UCSD-AML1 (cell line): ENCODE results near the gene CADM1.

Experiments used
- DNase-seq: peaks from one replicate; lab custom pipeline; 2025; ENCODE audit not compliant: unreplicated experiment; lab: John Stamatoyannopoulos, UW

The CADM1 gene

DNA sequence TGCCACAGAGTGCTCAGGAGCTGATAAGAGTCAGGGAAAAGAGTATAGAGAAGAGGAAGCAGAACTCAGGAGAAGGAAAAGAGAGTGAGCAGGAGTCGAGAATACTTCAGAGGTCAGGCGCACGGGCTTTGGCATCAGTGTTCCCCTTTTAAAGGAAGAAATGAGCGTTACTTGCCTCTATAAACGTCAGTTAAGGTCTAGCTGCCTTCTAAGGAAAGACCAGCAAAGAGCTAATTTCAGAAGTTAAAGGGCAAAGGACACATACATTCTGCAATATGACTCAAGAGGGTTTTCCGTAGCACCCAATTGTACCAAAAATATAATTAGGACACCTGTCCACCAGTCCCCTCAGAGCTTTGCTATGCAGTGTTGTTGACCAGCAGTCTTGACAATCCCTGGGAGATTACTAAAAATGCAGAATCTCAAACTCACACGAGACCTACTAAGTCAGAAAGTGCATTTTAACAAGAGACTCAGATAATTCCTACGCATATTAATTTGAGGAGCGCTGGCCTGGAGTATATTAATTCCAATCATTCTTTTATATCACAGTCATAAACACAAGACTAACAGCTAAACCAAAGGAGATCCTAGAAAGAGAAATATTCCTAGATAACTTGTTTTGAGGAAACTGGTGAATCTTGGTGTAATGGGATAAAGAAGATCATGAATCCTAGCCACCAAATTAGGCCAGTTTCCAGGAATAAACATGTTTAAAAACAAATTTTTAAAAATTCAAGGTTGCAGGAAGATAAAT, 249.0 kb downstream of the CADM1 start:
- DNase-seq = no peak

DNA sequence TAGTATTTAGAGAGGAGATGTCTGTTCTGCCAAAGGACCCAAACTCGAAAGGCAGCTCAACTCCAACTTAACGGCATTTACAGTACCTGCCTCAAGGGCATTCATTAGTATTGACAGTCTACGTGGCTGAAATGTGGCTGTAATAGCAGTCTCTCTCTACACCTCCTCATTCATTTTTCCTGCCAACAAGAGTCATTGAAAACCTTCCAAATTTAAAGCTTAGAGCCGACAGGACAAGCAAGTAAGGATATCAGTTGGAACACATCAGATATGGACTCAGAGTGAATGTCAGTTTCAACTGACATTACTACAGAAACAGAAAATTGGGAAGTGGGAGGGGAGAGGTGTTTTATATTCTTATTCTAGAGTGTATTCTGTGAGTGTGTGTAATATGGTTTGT, 253.1 kb downstream of the CADM1 start:
- DNase-seq = no peak

DNA sequence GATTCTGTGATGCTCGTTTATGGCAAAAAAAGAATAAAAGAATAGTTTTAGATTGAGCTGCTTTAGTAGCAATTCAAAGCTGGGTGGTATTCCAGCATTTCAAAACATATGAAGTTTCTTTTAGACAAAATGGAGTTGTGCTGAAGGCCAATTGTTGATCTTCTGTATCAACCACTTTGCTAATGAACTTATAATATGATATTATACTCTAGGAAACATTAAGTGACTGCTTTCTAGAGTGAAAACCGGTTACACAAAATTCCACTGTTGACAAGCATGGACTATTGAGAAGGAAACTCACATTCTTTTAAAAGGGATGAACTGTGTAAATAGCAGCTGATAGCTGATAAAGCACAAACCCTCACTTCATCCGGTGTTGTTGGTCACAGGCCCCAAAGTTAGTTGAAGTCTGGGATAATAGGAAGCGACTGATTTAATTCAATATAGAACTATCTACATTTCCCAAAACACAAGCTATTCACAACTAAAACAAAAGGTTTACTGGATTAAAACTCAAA, 255.1 kb downstream of the CADM1 start:
- DNase-seq = no peak

GRCh38 chr11:115247953-115248352, 256.3 kb downstream of the CADM1 start:
- DNase-seq = no peak

- DNase-seq = no peak
Observed at GRCh38 chr11:115247361-115247760, 256.9 kb downstream of the CADM1 start.

GRCh38 chr11:115244758-115245157, 259.5 kb downstream of the CADM1 start:
- DNase-seq = no peak

- DNase-seq = no peak
Observed at GRCh38 chr11:115244296-115244695, 259.9 kb downstream of the CADM1 start.

DNA sequence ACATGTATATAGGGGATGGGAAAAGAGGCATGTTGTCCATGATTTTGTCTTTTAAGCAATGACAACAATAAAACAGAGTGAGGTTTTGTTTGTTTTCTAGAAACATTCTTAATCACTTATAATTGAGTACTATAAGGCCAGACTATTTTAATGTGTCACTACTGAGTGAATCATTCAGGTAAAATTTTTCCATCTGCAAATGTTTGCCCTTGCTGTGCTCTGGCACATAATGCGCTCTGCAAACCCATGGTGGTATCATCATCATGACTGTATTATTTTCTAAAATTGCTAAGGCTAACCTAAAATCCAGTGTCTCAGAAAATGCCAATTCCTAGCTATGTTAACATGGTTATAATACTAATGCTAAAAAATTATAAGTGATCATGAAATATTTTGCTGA, 261.2 kb downstream of the CADM1 start:
- no peak for DNase-seq

DNA sequence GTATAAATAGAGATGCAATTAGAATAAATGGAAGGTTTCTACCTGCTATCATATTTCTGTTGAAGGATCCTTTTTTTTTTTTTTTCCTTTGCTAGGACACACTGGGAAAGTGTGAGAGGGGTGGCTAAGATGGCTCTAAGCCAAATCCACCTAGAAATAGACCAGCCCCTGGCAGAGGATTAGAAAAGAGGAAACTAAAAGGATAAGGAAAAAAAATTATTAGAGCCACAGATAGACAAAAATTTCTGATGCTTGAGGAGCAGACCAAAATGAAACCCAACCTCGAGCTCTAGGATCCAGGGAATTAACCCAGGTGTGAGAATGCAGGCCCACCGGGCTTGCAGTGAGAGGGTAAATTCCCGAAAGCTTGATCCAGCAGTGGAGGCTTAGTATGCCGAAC, 262.3 kb downstream of the CADM1 start:
- DNase-seq = no peak

- DNase-seq = no peak
Observed at GRCh38 chr11:115238791-115239190, 265.4 kb downstream of the CADM1 start.

DNA sequence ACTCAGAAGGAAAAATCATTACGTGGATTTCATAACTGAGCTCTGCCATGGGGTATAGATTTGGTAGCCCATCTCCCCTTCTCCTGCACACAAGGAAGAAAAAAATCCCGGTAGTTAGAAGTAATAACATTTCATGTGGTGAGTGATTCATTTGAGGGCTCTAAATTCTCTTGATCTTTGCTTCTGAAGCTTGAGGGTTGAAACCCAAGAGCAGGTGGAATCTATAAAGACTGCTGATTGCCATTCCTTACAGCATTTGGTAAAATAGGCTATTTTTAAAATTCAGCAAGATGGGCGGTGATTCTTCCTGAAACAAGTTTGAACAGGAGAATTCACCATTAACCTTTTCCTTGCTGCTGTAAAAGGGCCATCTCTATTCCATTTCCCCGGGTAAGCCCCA, 266.1 kb downstream of the CADM1 start:
- DNase-seq = no peak

- no peak for DNase-seq
Observed at GRCh38 chr11:115237578-115237977, 266.6 kb downstream of the CADM1 start.

- no peak for DNase-seq
Observed at GRCh38 chr11:115234794-115235193, 269.4 kb downstream of the CADM1 start.

- DNase-seq = no peak
Observed at GRCh38 chr11:115226556-115226955, 277.7 kb downstream of the CADM1 start.

- no peak for DNase-seq
Observed at GRCh38 chr11:115224551-115224950, 279.7 kb downstream of the CADM1 start.

DNA sequence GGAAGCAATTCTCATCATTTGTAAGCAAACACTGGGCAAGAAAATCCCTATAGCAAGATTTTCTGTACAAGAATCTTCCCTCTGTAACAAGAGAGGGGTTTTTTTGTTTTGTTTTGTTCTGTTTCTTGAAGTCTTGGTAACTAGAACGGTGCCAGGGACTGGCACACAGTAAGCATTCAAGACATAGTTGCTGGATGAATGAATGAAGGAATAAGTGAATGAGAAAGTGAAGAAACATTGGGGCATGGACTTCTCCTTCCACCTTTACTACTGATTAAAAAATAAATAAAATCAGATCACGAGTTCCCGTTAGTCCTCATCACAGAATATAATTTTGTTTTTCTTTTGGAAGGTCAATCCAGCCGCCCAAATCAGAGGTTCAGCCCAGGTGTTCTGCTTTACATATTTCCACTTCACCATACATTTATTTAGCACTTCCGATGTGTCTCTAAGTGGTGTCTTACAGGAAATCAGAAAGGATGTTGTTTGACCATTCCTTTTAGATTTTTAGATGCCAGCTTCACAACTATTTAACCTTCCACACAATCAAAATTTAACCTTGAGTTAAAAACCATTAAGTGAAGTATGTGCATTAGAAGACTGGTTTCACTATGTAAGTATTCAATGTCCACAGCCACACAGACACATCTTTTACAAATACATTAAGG, 281.2 kb downstream of the CADM1 start:
- DNase-seq = no peak

DNA sequence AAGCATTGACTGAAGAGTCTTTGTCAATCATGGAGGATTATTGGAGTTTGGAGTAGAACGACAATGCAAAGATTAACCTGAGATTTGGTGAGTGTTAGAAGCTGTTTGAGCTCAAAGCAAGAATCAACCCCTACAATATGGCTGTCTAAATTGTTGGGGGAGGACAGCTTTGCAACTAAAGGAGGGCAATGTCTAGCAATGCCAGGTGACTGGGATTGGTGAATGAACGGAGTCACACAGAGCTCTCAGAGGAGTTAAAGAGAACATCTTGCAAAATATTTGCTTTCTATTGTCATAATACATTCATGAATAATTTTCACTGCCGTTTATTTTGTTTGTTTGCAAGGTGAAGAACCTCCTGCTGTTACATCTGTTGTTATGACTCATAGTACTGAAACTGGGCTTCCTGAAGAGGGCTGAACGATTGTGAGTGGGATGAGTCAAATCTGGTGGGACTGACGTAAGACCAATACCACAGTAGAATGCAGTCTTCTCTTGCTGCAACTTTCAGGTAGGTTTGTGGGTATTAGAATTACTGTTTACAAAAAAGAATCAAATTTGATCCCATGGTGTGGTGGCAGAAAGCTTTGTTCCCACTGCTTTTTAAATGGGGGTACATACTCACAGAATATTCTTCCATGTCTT, 281.9 kb downstream of the CADM1 start:
- no peak for DNase-seq

- no peak for DNase-seq
Observed at GRCh38 chr11:115221461-115222069, 282.6 kb downstream of the CADM1 start.

DNA sequence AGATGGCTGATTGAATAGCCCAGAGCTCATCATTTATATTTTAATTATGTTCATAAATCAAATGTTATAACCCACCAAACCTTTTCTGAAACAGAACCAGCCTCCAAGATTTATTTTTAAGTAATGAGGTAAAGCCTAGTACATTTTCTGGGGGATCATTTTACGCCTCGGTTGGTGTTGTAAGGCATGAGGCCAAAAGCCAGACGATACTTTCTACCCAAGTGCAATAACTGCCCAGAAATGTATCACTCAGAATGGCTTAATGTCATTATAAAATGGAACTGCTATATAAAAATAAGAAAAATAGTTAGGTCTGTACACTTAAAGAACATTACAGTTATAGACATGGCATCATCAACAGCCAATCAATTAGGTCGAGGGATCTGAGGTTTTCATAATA, 283.3 kb downstream of the CADM1 start:
- DNase-seq = no peak

GRCh38 chr11:115220423-115220822, 283.8 kb downstream of the CADM1 start:
- DNase-seq = no peak

DNA sequence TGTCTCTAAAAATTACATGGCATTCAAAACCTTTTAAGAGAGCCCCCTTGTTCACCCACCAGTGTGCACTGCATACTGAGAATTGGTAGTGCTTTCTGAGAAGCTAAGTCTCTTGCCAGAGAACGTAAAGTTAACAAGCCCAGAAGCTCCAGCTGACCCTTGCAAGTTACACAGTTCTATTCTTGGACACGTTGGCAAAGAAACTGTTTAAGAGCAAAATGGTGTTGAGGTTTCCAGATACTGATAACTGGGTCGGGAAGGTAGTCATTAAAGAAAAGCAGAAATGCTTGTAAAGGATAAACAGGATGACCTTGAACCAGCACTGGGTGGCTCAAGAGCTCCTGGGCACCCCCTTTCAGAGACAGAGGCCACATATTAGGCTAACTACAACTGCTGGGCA, 284.8 kb downstream of the CADM1 start:
- DNase-seq = no peak
